Stimulated activated CD8-positive, alpha-beta memory T cell treated with anti-CD3 and anti-CD28 coated beads, Interleukin-4, amount 100 ng/mL, for 48 hours (primary cell): ENCODE measurements around the gene NEFH.
"Not testable (repeated sequence)": the region's sequence is repeated elsewhere in the genome, so short reads cannot be mapped to it uniquely, and the experiment has no call there.

Experiments
- DNase-seq: peaks from one replicate; pipeline ENCODE4 v3.0.0-alpha.2; 2020

The NEFH gene

DNA sequence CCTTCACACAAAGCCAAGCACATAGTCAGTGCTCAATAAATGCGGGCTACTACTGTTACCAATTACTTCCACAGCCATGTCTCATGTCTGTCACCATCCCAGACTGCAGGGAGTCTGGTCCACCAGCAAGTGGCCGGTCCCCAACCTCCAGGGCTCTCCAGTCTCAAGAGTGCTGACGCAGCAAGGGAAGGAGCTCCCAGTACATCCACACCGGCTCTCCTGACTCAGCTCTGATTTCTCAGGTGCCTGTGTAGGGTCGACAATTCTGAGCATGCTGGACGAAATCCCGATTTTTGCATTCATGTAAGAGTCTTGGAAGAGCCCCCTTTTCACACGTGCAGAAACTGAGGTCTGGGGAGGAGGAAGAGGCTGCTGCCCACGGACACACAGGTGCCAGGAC, 10.3 kb upstream of the NEFH start:
- DNase-seq, result no peak

DNA sequence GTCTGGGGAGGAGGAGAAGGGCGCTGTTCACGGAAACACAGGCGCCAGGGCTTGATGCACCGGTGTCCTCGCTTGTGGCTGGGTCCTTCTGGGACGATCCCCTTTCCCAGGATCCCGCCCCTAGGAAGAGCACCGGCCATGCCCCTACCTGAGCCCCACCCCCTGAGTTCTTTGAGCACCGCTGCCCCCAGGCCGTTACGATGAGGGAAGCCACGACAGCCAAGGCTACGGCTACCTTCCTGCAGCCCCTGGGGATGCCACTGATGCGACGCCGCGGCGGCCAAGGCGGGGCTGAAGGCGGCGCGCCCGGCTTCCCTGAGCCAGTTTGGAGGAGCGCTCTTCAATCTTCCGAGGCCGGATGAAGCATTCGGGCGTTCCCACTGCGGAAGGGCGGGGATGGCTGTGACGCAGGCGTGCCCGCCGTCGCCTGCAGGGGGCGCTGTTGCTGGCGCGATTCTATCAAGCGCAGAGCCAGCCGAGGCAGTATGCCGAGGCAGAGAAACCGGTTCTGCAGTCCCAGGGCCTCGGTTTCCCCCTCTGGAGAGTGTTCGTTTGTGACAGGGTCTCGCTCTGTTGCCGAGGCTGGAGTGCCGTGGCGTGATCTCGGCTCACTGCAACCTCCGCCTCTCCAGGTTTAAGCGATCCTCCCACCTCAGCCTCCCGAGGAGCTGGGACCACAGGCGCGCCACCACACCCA, 9.7 kb upstream of the NEFH start:
- peak; percentile 87 for DNase-seq

DNA sequence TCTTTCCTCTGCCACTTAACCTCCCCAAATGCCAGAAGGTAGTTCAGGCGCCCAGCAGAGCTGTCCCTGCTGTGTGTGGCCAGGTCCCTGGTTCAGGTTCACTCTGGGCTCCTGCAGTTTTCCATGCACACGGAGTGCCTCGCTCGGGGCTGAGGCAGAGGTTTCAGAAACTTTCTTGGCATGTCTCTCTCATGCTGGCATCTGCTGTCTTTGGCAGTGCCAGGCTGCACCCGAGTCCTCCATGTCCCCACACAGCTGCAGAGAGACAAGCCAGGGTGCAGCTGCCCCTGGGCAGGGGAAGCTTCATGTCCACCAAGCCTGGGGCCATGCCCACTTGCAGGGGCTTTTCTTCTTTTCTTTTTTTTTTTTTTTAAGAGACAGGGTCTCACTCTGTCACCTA, 7.0 kb upstream of the NEFH start:
- DNase-seq, result no peak

DNA sequence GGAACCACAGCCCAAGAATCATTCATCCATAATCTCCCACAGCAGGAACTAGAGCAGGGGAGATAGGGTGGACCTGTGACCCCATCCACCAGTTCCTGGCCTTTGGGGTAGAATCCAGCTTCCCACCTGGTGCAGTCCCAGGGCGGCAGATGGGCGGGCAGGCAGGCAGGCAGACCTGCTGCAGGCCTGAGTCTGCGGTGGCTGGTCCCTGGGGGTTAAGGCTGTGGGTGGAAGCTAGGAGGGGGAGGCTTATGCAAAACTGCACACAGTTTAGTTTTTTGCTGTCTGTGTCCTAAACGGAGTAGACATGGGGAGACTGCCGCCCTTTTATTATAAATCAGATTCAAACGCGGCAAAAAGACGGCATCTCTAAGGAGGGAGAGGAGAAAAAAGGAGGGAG, 4.5 kb upstream of the NEFH start:
- DNase-seq, result no peak

DNA sequence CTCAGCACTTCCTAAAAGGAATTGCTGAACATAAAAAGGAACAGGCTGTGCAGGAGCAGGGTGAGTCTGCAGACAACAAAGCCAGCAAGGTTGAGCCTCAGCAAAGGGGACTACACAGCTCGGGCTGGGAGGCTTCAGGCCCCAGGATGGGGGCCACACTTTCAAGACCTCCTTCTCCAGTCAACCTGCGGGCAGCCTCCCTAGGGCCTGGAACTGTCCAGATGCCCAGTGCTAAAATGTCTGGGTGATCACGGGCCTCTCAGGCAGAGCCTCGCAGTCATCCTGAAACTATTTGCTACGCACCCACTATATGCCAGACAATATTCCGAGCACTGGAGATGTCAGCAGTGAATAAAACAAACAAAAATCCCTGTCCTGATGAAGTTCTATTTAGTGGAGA, 3.9 kb upstream of the NEFH start:
- no peak for DNase-seq

DNA sequence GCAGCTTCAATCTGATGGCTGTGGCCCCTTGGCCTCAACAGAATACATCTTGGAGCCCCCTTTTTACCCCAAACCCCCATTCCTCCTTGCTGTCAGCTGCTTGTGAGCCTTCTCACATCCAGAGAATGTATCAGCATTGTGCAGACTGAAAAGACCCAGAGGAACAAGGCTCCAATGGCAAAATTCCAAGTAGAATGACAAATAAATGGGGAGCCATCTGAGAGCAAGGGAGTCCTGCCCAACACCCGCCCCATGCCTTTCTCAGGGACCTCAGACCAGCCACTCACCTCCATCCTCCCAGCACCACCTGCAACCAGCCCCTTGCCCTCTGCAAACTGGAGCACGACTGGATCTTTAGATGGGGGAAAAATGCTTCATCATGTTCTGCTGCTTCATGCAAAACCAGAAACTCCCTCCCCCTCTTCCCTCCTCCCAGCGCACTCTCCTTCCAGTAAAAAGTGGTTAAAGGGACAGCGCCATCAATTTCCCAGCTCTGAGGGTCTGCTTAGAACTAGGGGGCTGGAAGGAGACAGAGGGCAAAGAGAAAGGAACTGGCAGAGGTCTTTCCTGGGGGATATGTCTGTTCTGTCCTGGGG, 2.2 kb upstream of the NEFH start:
- no peak for DNase-seq

DNA sequence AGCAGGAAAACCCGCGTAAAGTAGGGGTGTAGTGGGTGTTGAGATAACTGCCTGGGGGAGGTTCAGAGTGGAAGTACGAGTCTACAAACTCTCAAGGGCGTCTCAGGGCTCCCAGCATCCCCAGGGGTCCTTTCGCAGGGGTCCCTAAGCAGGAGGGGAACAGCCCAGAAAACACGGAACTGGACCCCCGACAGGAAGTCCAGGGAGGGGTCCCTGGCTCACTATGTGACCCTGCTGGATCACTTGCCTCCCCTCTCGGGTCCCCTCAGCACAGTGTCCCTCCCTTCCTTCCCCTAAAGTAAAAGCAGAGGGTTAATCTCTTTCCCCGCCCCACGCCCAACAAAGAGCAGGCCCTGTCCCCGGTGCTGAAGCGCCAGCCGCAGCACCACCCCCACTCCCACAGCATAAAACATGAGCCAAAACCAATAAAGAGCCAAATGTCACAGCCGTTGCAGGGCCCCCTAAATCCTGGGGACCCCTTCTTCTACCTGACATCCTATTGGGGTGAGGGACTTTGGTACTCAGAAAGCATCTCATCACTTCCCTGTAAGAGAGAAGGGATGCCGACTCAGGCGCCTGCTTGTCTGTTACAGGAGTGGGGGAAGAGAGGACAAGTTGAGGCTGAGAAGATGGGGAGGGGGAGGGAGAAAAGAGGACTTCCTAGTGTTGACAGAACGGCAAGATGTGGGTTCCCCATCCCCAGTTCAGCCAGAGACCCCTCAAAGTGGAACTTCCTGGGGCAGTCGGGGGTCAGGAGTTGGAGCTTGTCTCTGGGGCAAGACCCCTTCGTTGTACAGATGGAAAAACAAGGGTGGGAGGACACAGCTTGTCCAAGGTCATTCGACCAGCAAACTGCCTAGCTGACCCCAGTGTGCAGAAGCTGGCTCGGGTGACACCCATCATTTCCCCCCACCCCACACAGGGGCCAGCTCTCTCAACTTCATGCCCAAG, 1.4 kb upstream of the NEFH start:
- DNase-seq, result peak; percentile 43

DNA sequence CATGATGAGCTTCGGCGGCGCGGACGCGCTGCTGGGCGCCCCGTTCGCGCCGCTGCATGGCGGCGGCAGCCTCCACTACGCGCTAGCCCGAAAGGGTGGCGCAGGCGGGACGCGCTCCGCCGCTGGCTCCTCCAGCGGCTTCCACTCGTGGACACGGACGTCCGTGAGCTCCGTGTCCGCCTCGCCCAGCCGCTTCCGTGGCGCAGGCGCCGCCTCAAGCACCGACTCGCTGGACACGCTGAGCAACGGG, 169 bp downstream of the NEFH start:
- DNase-seq, result no peak

DNA sequence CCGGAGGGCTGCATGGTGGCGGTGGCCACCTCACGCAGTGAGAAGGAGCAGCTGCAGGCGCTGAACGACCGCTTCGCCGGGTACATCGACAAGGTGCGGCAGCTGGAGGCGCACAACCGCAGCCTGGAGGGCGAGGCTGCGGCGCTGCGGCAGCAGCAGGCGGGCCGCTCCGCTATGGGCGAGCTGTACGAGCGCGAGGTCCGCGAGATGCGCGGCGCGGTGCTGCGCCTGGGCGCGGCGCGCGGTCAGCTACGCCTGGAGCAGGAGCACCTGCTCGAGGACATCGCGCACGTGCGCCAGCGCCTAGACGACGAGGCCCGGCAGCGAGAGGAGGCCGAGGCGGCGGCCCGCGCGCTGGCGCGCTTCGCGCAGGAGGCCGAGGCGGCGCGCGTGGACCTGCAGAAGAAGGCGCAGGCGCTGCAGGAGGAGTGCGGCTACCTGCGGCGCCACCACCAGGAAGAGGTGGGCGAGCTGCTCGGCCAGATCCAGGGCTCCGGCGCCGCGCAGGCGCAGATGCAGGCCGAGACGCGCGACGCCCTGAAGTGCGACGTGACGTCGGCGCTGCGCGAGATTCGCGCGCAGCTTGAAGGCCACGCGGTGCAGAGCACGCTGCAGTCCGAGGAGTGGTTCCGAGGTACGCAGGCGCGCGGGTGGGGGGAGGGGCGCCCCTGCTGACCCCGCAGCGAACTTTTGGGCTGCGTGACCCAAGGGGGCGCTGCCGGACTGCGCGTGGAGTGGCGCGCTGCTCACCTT, 670 bp downstream of the NEFH start:
- DNase-seq, result peak; percentile 56

DNA sequence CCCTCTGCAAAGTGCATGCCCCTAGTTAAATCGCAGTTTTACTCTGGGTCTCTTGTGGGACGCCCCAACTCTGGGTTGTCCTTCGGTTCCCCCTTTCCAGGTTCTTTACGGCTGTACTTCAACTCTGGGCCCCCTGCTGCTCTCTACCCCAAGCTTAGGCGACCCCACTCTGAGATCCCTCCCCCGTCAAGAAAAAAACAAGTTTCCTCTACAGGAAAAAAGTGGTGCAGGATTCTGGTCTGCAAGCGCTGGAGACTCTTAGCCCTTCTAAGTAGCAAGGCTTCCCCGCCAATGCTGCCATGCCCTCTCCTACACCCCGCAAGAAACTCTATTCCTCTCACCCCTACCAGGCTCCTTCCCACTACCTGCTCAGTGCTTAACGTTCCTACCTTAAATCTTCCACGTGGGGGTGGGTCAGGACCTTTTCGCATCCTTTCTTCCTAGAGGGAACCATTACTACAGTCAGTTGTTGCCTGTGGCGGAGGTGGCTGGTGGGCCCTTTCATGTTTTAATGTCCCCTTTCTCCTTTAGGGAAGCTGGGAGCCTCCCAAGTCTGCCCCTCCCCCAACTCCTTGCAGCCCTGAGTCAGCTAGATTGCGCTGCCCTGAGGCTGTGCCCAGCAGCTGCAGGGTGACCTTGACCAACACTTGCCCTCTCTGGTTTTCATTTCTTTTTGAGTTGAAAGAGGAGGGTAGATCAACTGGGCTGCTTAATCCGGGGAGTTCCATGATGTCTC, 1.4 kb downstream of the NEFH start:
- DNase-seq, result no peak

DNA sequence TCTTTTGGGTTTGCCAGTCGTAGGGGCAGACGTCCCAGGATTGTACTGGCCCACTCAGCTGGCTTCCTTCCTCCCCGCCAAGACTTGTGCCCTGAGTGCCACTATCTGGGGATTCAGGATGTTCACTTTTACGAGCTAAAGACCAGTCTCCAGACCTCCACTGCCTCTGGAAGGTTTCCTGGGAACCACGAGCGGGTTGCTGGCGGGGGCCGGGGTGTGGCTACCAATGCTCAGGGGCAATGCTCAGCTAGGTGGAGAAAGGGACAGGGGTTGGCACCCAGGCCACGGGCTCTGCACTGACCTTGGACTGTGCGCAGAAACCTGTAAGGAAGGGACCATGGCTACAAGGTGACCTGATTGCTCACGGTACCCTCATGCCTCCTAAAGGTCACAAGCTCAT, 2.2 kb downstream of the NEFH start:
- DNase-seq, result no peak

DNA sequence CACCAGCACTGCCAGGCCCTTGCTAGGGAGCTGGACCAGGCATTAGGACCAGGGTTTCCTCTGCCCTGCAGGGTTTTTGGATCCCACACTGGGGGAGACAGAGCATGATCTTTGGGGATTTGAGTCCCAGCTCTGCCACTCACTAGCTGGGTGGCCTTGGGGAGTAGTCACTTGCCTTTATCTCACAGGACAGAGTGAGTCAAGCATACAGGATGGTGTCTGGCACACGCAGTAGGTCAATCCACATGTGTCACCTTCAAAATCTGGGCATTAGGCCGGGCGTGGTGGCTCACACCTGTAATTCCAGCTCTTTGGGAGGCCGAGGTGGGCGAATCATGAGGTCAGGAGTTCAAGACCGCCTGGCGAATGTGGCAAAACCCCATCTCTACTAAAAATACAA, 2.7 kb downstream of the NEFH start:
- DNase-seq, result no peak

DNA sequence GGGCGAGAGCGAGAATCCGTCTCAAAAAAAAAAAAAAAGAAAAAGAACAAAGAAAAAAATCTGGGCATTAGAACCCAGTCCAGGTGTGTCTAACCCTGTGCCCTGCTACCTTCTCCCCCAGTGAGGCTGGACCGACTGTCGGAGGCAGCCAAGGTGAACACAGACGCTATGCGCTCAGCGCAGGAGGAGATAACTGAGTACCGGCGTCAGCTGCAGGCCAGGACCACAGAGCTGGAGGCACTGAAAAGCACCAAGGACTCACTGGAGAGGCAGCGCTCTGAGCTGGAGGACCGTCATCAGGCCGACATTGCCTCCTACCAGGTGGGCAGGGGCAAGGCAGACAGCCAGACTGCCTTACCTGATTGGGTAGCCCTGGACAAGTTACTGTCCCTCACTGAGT, 3.2 kb downstream of the NEFH start:
- no peak for DNase-seq

DNA sequence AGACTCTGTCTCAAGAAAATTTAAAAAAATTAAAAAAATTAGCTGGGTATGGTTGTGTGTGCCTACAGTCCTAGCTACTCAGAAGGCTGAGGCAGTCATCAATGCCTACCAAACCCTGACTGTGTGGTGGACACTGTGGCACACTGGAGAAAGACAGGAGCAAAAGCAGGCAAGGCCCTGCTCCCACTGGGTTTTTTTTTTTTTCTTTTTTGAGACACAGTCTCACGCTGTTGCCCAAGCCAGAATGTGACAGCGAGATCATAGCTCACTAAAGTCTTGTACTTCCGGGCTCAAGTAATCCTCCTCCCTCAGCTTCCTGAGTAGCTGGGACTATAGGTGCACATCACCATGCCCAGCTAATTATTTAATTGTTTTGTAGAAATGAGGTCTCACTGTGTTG, 4.6 kb downstream of the NEFH start:
- no peak for DNase-seq

DNA sequence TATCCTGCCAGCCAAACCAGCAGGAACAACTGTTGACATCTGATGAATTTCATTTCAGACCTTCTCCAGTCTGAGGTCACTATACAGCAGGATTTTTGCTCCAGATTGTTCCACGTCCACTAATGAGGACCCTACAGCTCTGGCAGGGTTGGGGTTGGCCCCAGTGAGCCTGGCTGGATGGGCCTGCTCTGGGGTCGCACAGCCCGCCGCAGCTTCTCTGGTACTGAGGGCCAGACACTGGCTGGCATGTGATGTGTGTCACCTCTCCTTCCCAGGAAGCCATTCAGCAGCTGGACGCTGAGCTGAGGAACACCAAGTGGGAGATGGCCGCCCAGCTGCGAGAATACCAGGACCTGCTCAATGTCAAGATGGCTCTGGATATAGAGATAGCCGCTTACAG, 5.4 kb downstream of the NEFH start:
- DNase-seq, result no peak

DNA sequence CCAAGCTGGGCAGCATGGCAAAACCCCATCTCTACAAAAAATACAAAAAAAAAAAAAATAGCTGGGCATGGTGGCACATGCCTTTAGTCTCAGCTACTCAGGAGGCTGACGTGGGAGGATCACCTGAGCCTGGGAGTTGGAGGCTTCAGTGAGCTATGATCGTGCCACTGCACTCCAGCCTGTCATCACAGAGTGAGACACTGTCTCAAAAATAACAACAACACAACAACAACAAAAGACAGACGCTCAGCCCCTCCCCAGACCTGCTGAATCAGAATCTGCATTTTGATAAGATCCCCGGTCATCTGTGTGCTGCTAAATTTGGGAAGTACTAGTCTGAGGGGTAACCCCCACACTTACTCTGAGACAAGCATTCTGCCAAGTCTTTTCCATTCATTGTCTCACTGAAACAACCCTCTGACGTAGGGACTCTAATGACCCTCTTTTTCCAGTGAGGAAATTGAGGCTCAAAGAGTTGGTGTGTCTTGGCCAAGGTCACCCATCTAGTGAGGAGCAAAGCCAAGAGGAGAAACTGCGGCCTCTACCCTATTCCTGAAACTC, 7.5 kb downstream of the NEFH start:
- DNase-seq, result no peak

DNA sequence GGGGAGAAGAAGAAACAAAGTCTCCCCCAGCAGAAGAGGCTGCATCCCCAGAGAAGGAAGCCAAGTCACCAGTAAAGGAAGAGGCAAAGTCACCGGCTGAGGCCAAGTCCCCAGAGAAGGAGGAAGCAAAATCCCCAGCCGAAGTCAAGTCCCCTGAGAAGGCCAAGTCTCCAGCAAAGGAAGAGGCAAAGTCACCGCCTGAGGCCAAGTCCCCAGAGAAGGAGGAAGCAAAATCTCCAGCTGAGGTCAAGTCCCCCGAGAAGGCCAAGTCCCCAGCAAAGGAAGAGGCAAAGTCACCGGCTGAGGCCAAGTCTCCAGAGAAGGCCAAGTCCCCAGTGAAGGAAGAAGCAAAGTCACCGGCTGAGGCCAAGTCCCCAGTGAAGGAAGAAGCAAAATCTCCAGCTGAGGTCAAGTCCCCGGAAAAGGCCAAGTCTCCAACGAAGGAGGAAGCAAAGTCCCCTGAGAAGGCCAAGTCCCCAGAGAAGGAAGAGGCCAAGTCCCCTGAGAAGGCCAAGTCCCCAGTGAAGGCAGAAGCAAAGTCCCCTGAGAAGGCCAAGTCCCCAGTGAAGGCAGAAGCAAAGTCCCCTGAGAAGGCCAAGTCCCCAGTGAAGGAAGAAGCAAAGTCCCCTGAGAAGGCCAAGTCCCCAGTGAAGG, 9.2 kb downstream of the NEFH start:
- not testable (repeated sequence) for DNase-seq

DNA sequence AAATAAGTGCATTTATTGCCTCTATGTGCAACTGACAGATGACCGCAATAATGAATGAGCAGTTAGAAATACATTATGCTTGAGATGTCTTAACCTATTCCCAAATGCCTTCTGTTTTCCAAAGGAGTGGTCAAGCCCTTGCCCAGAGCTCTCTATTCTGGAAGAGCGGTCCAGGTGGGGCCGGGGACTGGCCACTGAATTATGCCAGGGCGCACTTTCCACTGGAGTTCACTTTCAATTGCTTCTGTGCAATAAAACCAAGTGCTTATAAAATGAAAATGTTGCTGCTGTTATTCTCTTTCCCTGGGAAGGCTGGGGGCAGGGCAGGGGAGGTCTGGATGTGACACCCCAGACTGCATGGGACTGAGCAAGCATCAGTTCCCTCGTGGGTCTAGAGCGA, 11.0 kb downstream of the NEFH start:
- DNase-seq, result no peak

DNA sequence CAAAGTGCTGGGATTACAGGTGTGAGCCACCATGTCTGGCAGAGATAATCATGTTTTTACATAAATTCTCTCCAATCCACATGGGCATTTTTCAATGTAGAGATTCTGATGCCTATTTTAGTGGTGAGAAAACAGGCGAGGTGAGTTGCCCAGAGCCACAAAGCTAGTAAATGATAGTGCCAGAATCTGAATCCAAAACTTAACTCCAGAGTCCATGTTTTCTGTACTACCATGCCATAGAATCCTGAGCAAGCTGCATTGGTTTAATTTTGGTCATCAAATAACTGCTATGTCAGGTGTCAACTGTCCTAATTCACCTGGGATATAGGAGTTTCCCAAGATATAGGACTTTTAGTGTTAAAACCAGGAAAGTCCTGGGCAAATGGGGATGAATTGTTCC, 13.6 kb downstream of the NEFH start:
- DNase-seq, result no peak

DNA sequence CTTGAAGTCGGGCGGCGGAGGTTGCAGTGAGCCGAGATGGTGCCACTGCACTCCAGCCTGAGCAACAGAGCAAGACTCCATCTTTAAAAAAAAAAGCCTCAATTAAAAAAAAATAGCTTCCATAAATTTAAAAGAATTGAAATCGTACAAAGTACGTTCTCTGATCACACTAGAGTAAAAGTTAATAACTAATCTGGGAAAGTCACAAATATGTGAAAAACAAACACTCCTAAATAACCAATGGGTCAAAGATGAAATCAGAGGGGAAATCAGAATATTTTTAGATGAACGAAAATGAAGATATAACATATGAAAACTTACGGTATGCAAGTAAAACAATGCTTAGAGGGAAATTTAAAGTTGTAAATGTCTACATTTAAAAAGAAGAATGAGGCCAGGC, 19.8 kb downstream of the NEFH start:
- no peak for DNase-seq

DNA sequence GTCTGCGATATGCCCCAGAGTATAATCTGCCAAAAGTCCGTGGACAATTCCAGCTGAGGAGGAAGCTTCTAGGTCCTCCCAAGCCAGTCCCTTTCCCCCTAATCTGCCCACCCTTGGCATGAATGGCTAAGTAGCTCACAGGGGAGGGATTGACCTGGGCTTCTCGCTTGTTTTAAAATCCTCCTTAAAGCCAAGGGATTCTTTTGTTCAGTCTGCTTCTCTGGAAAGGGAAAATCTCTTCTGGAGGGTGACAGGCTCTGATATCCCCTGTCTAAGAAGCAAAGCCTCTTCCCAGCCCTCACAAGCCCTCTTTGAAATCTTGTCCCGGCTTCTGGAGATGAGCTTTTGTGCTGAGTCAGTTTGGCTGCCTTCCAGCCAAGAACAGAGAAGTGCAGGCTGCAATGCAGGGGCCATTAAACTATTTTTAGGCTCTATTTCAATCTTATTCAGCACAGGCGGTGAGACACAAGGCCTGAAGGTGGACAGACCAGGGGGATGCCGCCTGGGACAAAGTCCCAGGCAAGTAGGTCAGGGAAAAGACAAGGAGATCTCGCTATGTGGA, 23.9 kb downstream of the NEFH start:
- DNase-seq, result no peak

DNA sequence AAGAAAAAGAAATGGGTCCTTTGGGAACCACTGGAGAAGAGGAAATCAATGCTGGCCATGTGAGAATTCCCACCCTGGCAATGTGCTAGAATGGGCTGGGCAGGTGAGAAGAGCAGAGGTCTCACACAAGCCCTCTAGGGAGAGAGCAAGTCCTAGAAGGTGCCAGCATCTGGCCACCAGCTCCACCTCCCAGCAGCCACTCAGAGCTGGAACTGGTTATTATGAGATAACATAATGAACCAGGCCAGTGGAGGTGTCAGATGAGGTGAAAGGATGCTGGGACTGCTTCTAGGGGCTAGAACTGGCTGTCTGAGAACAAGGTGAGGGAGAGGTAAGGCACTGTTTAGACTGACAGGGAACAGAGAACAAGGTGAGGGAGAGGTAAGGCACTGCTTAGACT, 29.3 kb downstream of the NEFH start:
- DNase-seq, result no peak
